Right forelimb (tissue), 1 donor: ENCODE measurements around the gene PATL1.

Experiments used
- DNase-seq: peaks from one replicate; pipeline ENCODE4 v3.0.0-alpha.2; 2018

PATL1 gene

DNA sequence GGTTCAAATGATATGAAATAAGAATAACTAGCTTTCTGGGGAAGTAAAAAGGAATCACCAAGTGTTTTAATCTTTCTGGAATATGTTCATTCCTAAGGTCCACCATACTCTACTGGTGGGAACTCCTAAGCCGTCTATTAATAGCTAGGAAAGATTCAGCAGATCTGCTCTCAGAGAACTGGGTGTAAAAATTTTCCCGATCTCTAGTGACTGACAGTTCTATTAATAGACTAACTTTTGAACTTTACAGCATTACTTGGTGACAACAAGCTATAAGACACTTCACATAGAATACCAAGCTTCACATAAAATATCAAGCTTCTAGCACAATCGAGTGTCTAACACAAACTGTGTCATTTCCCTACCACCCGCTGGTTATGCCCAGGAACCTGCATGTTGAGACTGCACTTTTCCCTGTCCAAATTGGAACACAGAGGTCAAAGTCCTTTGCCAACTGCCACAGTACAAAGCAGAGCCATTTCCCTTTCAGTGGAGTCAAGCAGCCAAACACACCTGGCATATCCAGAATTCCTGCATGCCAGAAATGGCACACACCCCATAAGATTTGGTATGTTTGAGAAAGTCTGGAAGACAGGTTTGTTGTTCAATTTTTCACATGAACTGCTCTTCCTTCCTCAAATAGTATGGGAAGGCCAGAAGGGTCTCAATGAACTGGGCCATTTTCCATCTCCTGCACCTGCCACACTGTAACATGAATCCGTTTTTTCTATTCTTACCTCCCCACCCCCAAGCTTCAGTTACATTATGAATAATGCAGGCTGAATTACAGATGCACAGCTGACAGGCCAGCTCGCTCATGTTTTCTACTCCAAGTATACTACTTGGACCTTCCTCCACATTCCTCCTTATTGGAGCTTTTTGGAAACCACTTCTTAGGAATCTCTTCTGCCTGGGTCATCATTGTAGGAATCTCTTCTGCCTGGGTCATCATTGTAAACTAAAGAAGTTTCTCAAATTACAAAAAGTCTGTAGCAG lies 57.0 kb downstream of the PATL1 start:
- no peak for DNase-seq

DNA sequence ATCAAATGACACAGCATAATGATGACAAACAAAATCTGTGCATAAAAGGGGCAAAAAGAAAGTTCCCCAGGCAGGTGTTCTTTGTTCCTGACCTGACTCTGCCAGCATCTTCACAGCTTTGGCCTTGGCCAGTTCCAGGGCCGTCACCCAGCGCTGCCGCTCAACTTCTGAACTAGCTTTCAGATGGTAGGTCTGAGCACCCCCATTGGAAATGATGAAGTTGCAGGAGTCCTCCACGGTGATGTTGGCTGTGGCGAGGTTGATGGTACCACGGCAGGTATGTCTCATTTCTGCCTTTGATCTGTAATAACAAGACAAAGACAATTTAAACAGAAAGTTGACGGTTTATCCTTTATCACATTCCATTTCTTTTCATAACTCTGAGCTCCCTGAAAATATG lies 58.5 kb downstream of the PATL1 start:
- DNase-seq, result no peak

DNA sequence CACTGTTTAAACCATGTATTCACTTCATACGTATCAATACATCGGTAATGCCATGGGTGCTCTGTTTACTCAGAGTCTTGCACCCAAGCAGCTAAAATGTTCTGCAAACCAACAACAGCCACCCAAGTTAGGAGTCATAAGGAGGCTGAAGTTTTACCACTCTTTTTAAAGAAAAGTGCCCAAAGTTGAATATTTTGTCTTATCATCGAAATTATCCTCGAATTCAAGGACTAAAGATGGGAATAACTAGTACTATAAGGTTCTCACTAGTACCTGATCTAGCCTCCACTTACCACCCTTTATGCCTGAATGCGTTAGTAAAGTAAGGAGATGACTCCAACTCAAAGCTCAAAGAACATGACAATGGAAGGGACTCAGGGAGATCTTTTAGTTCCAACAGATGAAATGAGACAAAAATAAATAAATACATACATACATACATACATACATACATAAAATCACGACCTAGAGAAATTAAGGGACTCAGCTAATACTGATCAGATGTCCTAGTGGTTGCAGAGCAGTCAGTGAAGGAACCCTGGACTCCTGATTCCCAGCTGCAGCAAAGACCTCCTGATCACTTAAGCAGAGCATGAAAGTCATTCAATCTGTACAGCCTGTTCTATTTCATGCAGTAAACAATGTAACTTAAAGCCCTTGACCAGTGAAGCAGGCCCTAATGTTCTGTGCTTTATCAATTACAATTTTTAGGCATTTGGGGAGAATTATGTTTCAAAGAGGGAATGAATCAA lies 61.0 kb downstream of the PATL1 start:
- no peak for DNase-seq

DNA sequence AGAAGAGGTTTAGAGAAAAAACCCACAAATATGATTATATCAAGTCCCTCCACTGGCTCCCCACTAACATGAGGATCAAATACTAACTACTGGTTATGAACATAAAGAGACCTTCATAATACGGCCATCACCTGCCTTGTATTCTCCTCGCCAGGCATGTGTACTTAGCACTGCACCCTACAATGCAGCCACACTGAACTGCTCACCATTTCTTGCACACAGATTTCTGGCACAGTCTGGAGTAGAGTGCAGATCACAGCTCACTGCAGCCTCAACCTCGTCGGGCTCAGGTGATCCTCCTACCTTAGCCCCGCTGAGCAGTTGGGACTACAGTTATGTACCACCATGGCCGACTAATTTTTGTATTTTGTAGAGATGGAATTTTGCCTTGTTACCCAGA lies 66.4 kb downstream of the PATL1 start:
- no peak for DNase-seq

DNA sequence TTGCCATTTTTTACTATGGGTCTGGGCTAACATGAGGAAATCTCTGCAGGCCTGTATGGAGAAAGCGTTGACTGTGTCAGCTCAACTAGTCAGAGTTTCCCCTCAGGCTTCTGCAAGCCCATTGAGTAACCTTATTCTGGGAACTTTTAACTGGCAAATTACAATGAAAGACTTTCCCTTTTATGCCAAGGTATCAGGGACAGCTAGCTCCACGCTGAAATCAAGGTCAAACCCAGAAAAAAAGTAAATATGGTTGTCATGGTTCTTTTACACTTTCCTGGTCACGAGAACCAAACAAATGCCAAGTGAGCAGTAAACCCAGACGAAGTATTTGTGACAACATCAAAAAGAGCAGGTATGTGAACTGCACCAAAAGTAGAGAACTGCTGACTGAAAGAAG lies 67.0 kb downstream of the PATL1 start:
- DNase-seq, result no peak

DNA sequence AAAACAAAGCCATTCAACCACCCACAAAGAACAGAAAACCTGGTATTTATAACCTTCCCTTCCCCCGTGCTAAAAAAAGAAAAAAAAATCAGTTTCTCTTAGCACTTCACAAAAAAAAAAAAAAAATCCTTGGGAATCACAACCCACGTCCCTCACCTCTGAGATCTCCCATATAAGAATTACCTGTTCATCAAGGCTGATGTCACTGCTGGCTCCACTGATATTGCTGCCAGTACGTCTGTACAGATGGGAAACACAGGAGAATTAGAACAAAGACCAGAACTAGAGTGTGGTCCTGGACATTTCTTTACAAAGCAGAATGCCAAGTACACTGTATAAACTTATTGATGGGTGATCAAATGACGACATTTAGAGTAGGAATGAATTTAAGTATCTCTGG lies 68.2 kb downstream of the PATL1 start:
- DNase-seq, result no peak

DNA sequence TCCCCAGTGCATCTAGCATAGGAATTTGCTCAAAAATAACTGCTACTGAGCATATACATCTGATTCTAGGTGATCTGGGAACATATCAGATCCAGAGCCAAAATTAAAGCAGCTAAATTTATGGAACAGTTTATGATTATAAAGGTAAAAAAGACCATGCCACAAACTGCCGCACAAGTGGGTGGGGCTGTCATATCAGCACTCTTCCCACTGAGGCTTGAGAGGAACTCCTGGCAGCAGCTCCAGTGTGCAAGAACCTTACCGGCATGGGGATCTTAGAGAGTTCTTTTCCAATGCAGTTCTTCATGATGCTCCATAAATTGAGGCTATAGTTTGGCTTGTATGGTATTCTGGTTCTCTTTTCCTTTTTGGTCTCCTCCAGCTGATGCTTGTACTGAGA lies 68.6 kb downstream of the PATL1 start:
- DNase-seq, result no peak

DNA sequence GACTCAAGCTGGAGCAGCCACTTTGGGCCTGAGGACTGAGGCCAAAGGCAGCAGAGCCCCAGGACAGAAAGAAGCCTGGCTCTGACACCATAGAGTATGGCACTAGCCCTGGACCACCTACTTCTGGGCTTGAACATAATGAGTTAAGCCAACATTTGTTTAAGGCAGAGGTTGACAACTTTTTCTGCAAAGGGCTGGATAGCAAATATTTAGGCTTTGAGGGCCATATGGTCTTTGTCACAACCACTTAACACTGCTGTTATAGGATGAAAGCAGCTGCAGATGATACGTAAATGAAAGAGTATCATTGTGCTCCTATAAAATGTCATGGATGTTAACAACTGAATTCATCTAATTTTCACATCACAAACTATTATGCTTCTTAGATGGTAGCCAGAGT lies 69.9 kb downstream of the PATL1 start:
- no peak for DNase-seq
